ENCODE data around the gene VEPH1. TPM values are rescaled to one million over a fixed set of nuclear protein-coding genes. Genes with fewer than 3 reads are reported as not detected.

The VEPH1 gene
- total RNA-seq, 1 experiment from 2014 or later: 7.7 TPM

DNA sequence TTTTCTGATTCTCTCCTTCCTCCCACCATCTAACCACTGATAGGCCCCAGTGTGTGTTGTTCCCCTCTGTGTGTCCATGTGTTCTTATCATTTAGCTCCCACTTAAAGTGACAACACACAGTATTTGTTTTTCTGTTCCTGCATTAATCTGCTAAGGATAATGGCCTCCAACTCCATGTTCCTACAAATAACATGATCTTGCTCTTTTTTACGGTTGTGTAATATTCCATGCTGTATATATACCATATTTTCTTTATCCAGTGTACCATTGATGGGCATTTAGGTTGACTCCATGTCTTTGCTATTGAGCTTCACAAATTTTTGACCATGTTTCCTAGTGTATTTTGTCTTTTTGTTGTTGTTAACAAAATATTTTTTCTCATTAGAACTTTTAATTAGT, 30.6 kb downstream of the VEPH1 start:
- DNase-seq: no peak
- Histone ChIP-seq H3K27ac (ENCODE audit: insufficient read length, low read depth, low read length) (no peak overlapping the region), H3K79me2 (ENCODE audit: insufficient read depth, low read length) (no peaks in the 10 kb centered on the region), H4K20me1 (ENCODE audit: control insufficient read depth, insufficient read depth, insufficient read length) (no peaks in the 10 kb centered on the region), H3K18ac (ENCODE audit: insufficient read length, low read depth, low read length) (no peak overlapping the region), H3K23ac (ENCODE audit: insufficient read length, low read depth, low read length) (no peak overlapping the region), H3K14ac (ENCODE audit: insufficient read depth, low read length) (no peak overlapping the region), H2AFZ (ENCODE audit: low read length) (no peak overlapping the region), H3K4ac (ENCODE audit: low read depth, low read length) (no peak overlapping the region), H4K5ac (ENCODE audit: insufficient read length, low read depth, low read length) (no peak overlapping the region), H3K9me3 (ENCODE audit: control insufficient read depth, low read depth, low read length) (no peaks in the 10 kb centered on the region), H3T11ph (ENCODE audit: low read length) (no peak overlapping the region), H3K79me1 (ENCODE audit: insufficient read depth, low read depth, low read length, poor library complexity, severe bottlenecking) (no peaks in the 10 kb centered on the region), H2AK5ac (ENCODE audit: insufficient read length, low read length) (no peak overlapping the region), H2BK20ac (ENCODE audit: low read depth, low read length, poor library complexity, severe bottlenecking) (no peak overlapping the region), H3K27me3 (ENCODE audit: insufficient read depth, low read length) (no peaks in the 10 kb centered on the region), H2BK15ac (ENCODE audit: low read depth, low read length) (no peak overlapping the region), H3K4me2 (ENCODE audit: insufficient read depth, insufficient read length, low read length) (no peak overlapping the region), H3K4me1 (ENCODE audit: insufficient read depth, low read length) (no peaks in the 10 kb centered on the region), H3K9ac (ENCODE audit: extremely low read depth, insufficient read length, low read length) (no peak overlapping the region), H3K23me2 (ENCODE audit: insufficient read length, low read depth, low read length, poor library complexity, severe bottlenecking) (no peaks in the 10 kb centered on the region), H2BK120ac (ENCODE audit: low read depth, low read length, poor library complexity, severe bottlenecking) (no peak overlapping the region), H2BK12ac (ENCODE audit: insufficient read length, low read depth, low read length) (no peak overlapping the region), H3K56ac (ENCODE audit: insufficient read length, low read depth, low read length) (no peak overlapping the region), H4K8ac (replicated peaks; ENCODE audit: insufficient read length, low read depth, low read length) (no peak overlapping the region), H2BK5ac (ENCODE audit: insufficient read length, low read length) (no peak overlapping the region), H4K91ac (ENCODE audit: insufficient read length, low read depth, low read length) (no peak overlapping the region)
- whole genome bisulfite sequencing (ENCODE audit: extremely low coverage, insufficient read length, low lambda C conversion rate): no CpG with 5 or more reads among the region's 1 CpG
- TF ChIP-seq, protein P1, sequence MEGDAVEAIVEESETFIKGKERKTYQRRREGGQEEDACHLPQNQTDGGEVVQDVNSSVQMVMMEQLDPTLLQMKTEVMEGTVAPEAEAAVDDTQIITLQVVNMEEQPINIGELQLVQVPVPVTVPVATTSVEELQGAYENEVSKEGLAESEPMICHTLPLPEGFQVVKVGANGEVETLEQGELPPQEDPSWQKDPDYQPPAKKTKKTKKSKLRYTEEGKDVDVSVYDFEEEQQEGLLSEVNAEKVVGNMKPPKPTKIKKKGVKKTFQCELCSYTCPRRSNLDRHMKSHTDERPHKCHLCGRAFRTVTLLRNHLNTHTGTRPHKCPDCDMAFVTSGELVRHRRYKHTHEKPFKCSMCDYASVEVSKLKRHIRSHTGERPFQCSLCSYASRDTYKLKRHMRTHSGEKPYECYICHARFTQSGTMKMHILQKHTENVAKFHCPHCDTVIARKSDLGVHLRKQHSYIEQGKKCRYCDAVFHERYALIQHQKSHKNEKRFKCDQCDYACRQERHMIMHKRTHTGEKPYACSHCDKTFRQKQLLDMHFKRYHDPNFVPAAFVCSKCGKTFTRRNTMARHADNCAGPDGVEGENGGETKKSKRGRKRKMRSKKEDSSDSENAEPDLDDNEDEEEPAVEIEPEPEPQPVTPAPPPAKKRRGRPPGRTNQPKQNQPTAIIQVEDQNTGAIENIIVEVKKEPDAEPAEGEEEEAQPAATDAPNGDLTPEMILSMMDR (conservative IDR thresholded peaks at IDR 0.05): no peak
- H3K27ac Mint-ChIP-seq: no peak overlapping the region
- H3K27me3 Mint-ChIP-seq (ENCODE audit: low read depth): no peaks in the 10 kb centered on the region
- no peaks in the 10 kb centered on the region; a peak in 1 of 7 replicates for H3K36me3 Mint-ChIP-seq (ENCODE audit: insufficient read depth in 1 of 3, low read depth in 3 of 3)
- no peak overlapping the region for H3K4me3 Mint-ChIP-seq
- H3K9me3 Mint-ChIP-seq: peaks cover 0 to 7% of the 10 kb centered on the region in 2 experiments; a peak in 1 of 5 replicates
- no peaks in the 10 kb centered on the region for H3K4me1 Mint-ChIP-seq
